PC-9 (cell line): ENCODE results near the gene NLRP12. TPM values are rescaled to one million over a fixed set of nuclear protein-coding genes. Genes with fewer than 3 reads are reported as not detected.
"Not testable (repeated sequence)": the region's sequence is repeated elsewhere in the genome, so short reads cannot be mapped to it uniquely, and the experiment has no call there.

Source experiments
- BruUV-seq: library from RNA; stranded (reverse); fragments of 400-500 nt; replicated peaks from 2 replicates; lab custom pipeline; 2021; lab: Mats Ljungman, UMichigan
- CTCF ChIA-PET: fragments of 300-600 bp; sonication (Branson Sonifier 250); formaldehyde crosslinking; loops from one replicate; lab custom pipeline; 2022; ENCODE audit warnings: antibody characterized with exemption; lab: Charles Lee
- POLR2A ChIA-PET: fragments of 300-600 bp; sonication (Branson Sonifier 250); formaldehyde crosslinking; loops from one replicate; lab custom pipeline; 2022; ENCODE audit warnings: antibody characterized with exemption; ENCODE audit not compliant: unreplicated experiment; lab: Charles Lee
- DNase-seq, 2 experiments: peaks; one replicate each; pipeline versions ENCODE4 v3.0.0 to v3.0.0-alpha.2; 2015 to 2022; ENCODE audit warnings: mixed read lengths in 1 of 2
- H2AFZ ChIP-seq: fragments of 200-600 bp; sonication (generic); 2 replicates; pipeline ENCODE4 v1.8.1; 2017; ENCODE audit warnings: antibody characterized with exemption
- H3F3A ChIP-seq: fragments of 200-600 bp; sonication (generic); 2 replicates; pipeline ENCODE4 v1.8.1; 2017; ENCODE audit warnings: antibody characterized with exemption, mild to moderate bottlenecking, low read depth; ENCODE audit not compliant: insufficient read depth
- H3K27ac ChIP-seq: fragments of 200-600 bp; sonication (generic); 2 replicates; pipeline ENCODE4 v1.6.1; 2016; ENCODE audit warnings: mixed run types
- H3K27me3 ChIP-seq: fragments of 200-600 bp; sonication (generic); 2 replicates; pipeline ENCODE4 v1.6.1; 2016; ENCODE audit warnings: low read depth, mixed run types; ENCODE audit not compliant: insufficient read depth
- H3K36me3 ChIP-seq: fragments of 200-600 bp; sonication (generic); 2 replicates; pipeline ENCODE4 v1.6.1; 2016; ENCODE audit warnings: low read depth, mixed run types
- H3K4me1 ChIP-seq: fragments of 200-600 bp; sonication (generic); replicated peaks from 2 replicates; pipeline ENCODE4 v1.6.1; 2016; ENCODE audit warnings: mixed run types; ENCODE audit not compliant: insufficient read depth
- H3K4me2 ChIP-seq: fragments of 200-600 bp; sonication (generic); 2 replicates; pipeline ENCODE4 v1.6.1; 2017; ENCODE audit warnings: mixed run types
- H3K4me3 ChIP-seq: fragments of 200-600 bp; sonication (generic); 2 replicates; pipeline ENCODE4 v1.6.1; 2016; ENCODE audit warnings: mixed run types
- H3K79me2 ChIP-seq: fragments of 200-600 bp; sonication (generic); 2 replicates; pipeline ENCODE4 v1.6.1; 2017; ENCODE audit warnings: low read depth, mixed run types
- H3K9me2 ChIP-seq: fragments of 200-600 bp; sonication (generic); 2 replicates; pipeline ENCODE4 v1.8.1; 2017; ENCODE audit warnings: mild to moderate bottlenecking; ENCODE audit not compliant: insufficient read depth
- H3K9me3 ChIP-seq: fragments of 200-600 bp; sonication (generic); 2 replicates; pipeline ENCODE4 v1.8.1; 2016; ENCODE audit warnings: low read depth; ENCODE audit not compliant: insufficient read depth
- H4K20me1 ChIP-seq: fragments of 200-600 bp; sonication (generic); 2 replicates; pipeline ENCODE4 v1.8.1; 2017; ENCODE audit not compliant: insufficient read depth
- CTCF ChIP-seq: fragments of 200-600 bp; sonication (generic); conservative IDR thresholded peaks from 2 replicates; pipeline ENCODE4 v1.6.1; 2017; ENCODE audit warnings: mixed run types, antibody characterized with exemption, mild to moderate bottlenecking, moderate library complexity
- EZH2 ChIP-seq: fragments of 200-600 bp; sonication (generic); IDR thresholded peaks from 2 replicates; pipeline ENCODE4 v1.8.0; 2017; ENCODE audit warnings: antibody characterized with exemption, low read depth
- intact Hi-C: fragments of 100-400 bp; cut with micrococcal nuclease; formaldehyde crosslinking; loops from one replicate; pipeline ENCODE4 v1.10.0; 2022; ENCODE audit not compliant: unreplicated experiment
- total RNA-seq: library from RNA; stranded (reverse); gene quantifications from 2 replicates; pipeline ENCODE4 v1.2.3, GENCODE V29; 2021

NLRP12 gene
- total RNA-seq, 1 experiment from 2014 or later, result 0.37 TPM

GRCh38 chr19:53782698-53783097, 41.4 kb downstream of the NLRP12 start:
- ChIA-PET POLR2A (no interaction called here), CTCF (no interaction called here)

GRCh38 chr19:53781332-53781731, 42.8 kb downstream of the NLRP12 start:
- H3K36me3 ChIP-seq, H3K4me2 ChIP-seq, intact Hi-C loops, CTCF ChIA-PET, H3K27ac ChIP-seq, H2AFZ ChIP-seq, H4K20me1 ChIP-seq, H3K79me2 ChIP-seq, DNase-seq, H3K27me3 ChIP-seq, POLR2A ChIA-PET, H3K9me3 ChIP-seq, H3K9me2 ChIP-seq, BruUV-seq, H3K4me3 ChIP-seq: not testable (repeated sequence)
- Histone ChIP-seq H3F3A (peaks cover 11% of the 10 kb centered on the region; the same call in 1 of the 2 replicates), H3K4me1 (peaks cover 12% of the 10 kb centered on the region)

More at GRCh38 chr19:53782698-53783097, 41.4 kb downstream of the NLRP12 start:
- Histone ChIP-seq H3K9me3 (no peaks in the 10 kb centered on the region), H3K4me3 (no peak overlapping the region), H3K4me1 (peaks cover 12% of the 10 kb centered on the region), H3K79me2 (no peaks in the 10 kb centered on the region), H2AFZ (no peak overlapping the region), H3K4me2 (no peak overlapping the region), H4K20me1 (no peaks in the 10 kb centered on the region), H3K27me3 (no peaks in the 10 kb centered on the region), H3K36me3 (no peaks in the 10 kb centered on the region), H3K27ac (no peak overlapping the region), H3K9me2 (no peaks in the 10 kb centered on the region), H3F3A (peaks cover 11% of the 10 kb centered on the region; the same call in 1 of the 2 replicates)
- DNase-seq, result no peak
- no TSS peak for BruUV-seq
- TF ChIP-seq EZH2 (no peak), CTCF (no peak)
- intact Hi-C loops, result no loop called here

- H3K36me3 ChIP-seq, result no peaks in the 10 kb centered on the region
- H3K4me3 ChIP-seq, result no peak overlapping the region
- DNase-seq, result no peak
- TF ChIP-seq CTCF (no peak), EZH2 (no peak)
- H3K4me1 ChIP-seq, result peaks cover 8% of the 10 kb centered on the region
- no peaks in the 10 kb centered on the region for H3K27me3 ChIP-seq
- no peaks in the 10 kb centered on the region for H3K9me3 ChIP-seq
- intact Hi-C loops, result no loop called here
- no peak overlapping the region for H3K27ac ChIP-seq
- ChIA-PET CTCF (interaction anchor here (0.7 kb wide), 1 partner anchor 10 kb away, joined by 18 read pairs; no protein-coding TSS in a partner anchor), POLR2A (no interaction called here)
- H3K79me2 ChIP-seq, result no peaks in the 10 kb centered on the region
- no peaks in the 10 kb centered on the region for H4K20me1 ChIP-seq
- no TSS peak for BruUV-seq
- peaks cover 9% of the 10 kb centered on the region; the same call in 1 of the 2 replicates for H3F3A ChIP-seq
- no peaks in the 10 kb centered on the region for H3K9me2 ChIP-seq
- H3K4me2 ChIP-seq, result no peak overlapping the region
- H2AFZ ChIP-seq, result no peak overlapping the region
Measured at GRCh38 chr19:53780506-53780905, 43.6 kb downstream of the NLRP12 start.

DNA sequence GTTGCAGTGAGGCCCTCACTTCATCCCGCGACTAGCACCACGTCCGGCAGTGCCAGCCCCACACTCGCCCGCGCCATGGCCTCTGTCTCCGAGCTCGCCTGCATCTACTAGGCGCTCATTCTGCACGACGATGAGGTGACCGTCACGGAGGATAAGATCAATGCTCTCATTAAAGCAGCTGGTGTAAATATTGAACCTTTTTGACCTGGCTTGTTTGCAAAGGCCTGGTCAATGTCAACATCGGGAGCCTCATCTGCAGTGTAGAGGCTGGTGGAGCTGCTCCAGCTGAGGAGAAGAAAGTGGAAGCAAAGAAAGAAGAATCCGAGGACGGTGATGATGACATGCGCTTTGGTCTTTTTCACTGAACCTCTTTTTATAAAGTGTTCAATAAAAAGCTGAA, 48.6 kb downstream of the NLRP12 start:
- Histone ChIP-seq H3F3A (0 out of 2 replicates have a peak, but pooled peaks cover 4% of the 10 kb centered on the region), H3K9me2 (no peaks in the 10 kb centered on the region), H3K9me3 (no peaks in the 10 kb centered on the region), H2AFZ (no peak overlapping the region), H3K4me2 (no peak overlapping the region), H3K36me3 (no peaks in the 10 kb centered on the region), H3K27ac (no peak overlapping the region), H4K20me1 (no peaks in the 10 kb centered on the region), H3K27me3 (no peaks in the 10 kb centered on the region), H3K79me2 (no peaks in the 10 kb centered on the region), H3K4me1 (peaks cover 13% of the 10 kb centered on the region), H3K4me3 (no peak overlapping the region)
- TF ChIP-seq EZH2 (no peak), CTCF (no peak)
- ChIA-PET CTCF (interaction anchor here (1.4 kb wide), 1 partner anchor 17 kb away, joined by 8 read pairs; no protein-coding TSS in a partner anchor), POLR2A (interaction anchor here (0.7 kb wide), 1 partner anchor 416 kb away, joined by 3 read pairs; no protein-coding TSS in a partner anchor)
- no peak for DNase-seq
- intact Hi-C loops, result no loop called here
- no TSS peak for BruUV-seq

DNA sequence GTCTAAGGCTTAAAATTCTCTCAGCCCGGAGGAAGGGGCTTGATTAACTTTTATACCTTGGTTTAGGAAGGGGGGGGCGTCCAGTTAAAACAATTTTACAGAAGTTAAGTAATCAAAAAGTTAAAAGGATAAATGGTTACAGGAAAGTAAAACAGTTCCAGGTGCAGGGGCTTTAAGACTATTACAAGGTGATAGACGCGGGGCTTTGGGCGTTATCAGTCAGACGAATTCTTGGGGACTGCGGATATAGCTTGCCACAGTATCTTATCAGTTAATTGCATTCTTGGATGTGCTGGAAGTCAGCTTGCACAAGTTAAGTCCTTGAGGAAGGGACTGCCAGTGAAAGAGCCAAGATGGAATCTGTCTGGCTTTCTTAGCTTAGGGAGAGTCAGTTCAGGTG, 49.6 kb downstream of the NLRP12 start:
- H4K20me1 ChIP-seq, H3F3A ChIP-seq, H3K27ac ChIP-seq, BruUV-seq, H3K79me2 ChIP-seq, H3K27me3 ChIP-seq, H3K9me3 ChIP-seq, H2AFZ ChIP-seq, H3K9me2 ChIP-seq, H3K4me2 ChIP-seq, H3K4me3 ChIP-seq, POLR2A ChIA-PET, H3K36me3 ChIP-seq, DNase-seq: not testable (repeated sequence)
- CTCF ChIA-PET, result interaction anchor here (0.7 to 1.4 kb wide), 2 partner anchors 18 to 108 kb away, joined by 3 to 8 read pairs; no protein-coding TSS in a partner anchor
- peaks cover 14% of the 10 kb centered on the region for H3K4me1 ChIP-seq
- intact Hi-C loops, result loop anchor here (5.0 kb wide), 1 partner anchor 458 kb away; no protein-coding TSS in a partner anchor
